GM18867 (cell line): ENCODE results near the gene FOXO3.
A peak's percentile ranks its signal among the peaks of the same experiment; 100 is the strongest.
"Not testable (repeated sequence)": the region's sequence is repeated elsewhere in the genome, so short reads cannot be mapped to it uniquely, and the experiment has no call there.

Source experiments
- ATAC-seq: cut with Tn5 transposase; IDR thresholded peaks from one replicate; pipeline ENCODE4 v1.9.1; 2021; ENCODE audit warnings: mild to moderate bottlenecking, moderate library complexity; ENCODE audit not compliant: unreplicated experiment

Gene FOXO3

GRCh38 chr6:108560463-108561308, at the start of gene FOXO3:
Gene FOXO3, plus strand, starts transcription at chr6:108560917. Its CDS starts 292 bp downstream, at chr6:108561209.
- ATAC-seq = no peak

- no peak for ATAC-seq
Observed at GRCh38 chr6:108518714-108519576, 41.8 kb upstream of the FOXO3 start.

- ATAC-seq = no peak
Observed at GRCh38 chr6:108521616-108522107, 39.1 kb upstream of the FOXO3 start.

- no peak for ATAC-seq
Observed at GRCh38 chr6:108523697-108524096, 37.0 kb upstream of the FOXO3 start.

GRCh38 chr6:108524528-108525248, 36.0 kb upstream of the FOXO3 start:
- no peak for ATAC-seq

- no peak for ATAC-seq
Observed at GRCh38 chr6:108526739-108527174, 34.0 kb upstream of the FOXO3 start.

GRCh38 chr6:108528878-108529277, 31.8 kb upstream of the FOXO3 start:
- ATAC-seq = no peak

GRCh38 chr6:108531332-108531731, 29.4 kb upstream of the FOXO3 start:
- ATAC-seq = no peak

- no peak for ATAC-seq
Observed at GRCh38 chr6:108535114-108535742, 25.5 kb upstream of the FOXO3 start.

- ATAC-seq = not testable (repeated sequence)
Observed at GRCh38 chr6:108535920-108536535, 24.7 kb upstream of the FOXO3 start.

- peak; percentile 54 for ATAC-seq
Observed at GRCh38 chr6:108541843-108542759, 18.6 kb upstream of the FOXO3 start.

GRCh38 chr6:108543175-108543940, 17.4 kb upstream of the FOXO3 start:
- ATAC-seq = no peak

- ATAC-seq = no peak
Observed at GRCh38 chr6:108544606-108545005, 16.1 kb upstream of the FOXO3 start.

GRCh38 chr6:108546079-108547049, 14.4 kb upstream of the FOXO3 start:
- ATAC-seq = no peak

GRCh38 chr6:108549241-108549640, 11.5 kb upstream of the FOXO3 start:
- no peak for ATAC-seq

GRCh38 chr6:108549741-108550140, 11.0 kb upstream of the FOXO3 start:
- ATAC-seq = no peak

GRCh38 chr6:108550256-108550655, 10.5 kb upstream of the FOXO3 start:
- no peak for ATAC-seq
